GM23338 (cell line): Measurements from ENCODE around the gene PARP3. TPM values are rescaled to one million over a fixed set of nuclear protein-coding genes. Genes with fewer than 3 reads are reported as not detected.

Experiments used
- ATAC-seq: fragments of 200-7000 bp; cut with Tn5 transposase; 3 replicates; pipeline ENCODE4 v1.9.1; 2020
- DNase-seq: peaks from one replicate; pipeline ENCODE4 v3.0.0-alpha.2; 2015; ENCODE audit warnings: low spot score
- H2AFZ ChIP-seq: fragments of 200-600 bp; sonication (generic); 2 replicates; pipeline ENCODE4 v1.8.0; 2016; ENCODE audit warnings: antibody characterized with exemption, mild to moderate bottlenecking, moderate library complexity
- H3F3A ChIP-seq: fragments of 200-600 bp; sonication (generic); replicated peaks from 2 replicates; pipeline ENCODE4 v1.8.0; 2017; ENCODE audit warnings: antibody characterized with exemption, mixed run types, low read depth
- H3K27ac ChIP-seq: fragments of 200-600 bp; sonication (generic); 2 replicates; pipeline ENCODE4 v1.6.1; 2016; ENCODE audit warnings: low read depth
- H3K27me3 ChIP-seq: fragments of 200-600 bp; sonication (generic); 2 replicates; pipeline ENCODE4 v1.8.0; 2016; ENCODE audit warnings: mild to moderate bottlenecking, mixed run types, moderate library complexity; ENCODE audit not compliant: insufficient read depth
- H3K36me3 ChIP-seq: fragments of 200-600 bp; sonication (generic); 2 replicates; pipeline ENCODE4 v1.8.0; 2016; ENCODE audit warnings: mild to moderate bottlenecking; ENCODE audit not compliant: insufficient read depth
- H3K4me1 ChIP-seq: fragments of 200-600 bp; sonication (generic); 2 replicates; pipeline ENCODE4 v1.8.0; 2016; ENCODE audit warnings: mild to moderate bottlenecking, moderate library complexity; ENCODE audit not compliant: insufficient read depth
- H3K4me2 ChIP-seq: fragments of 200-600 bp; sonication (generic); 2 replicates; pipeline ENCODE4 v1.7.1; 2017; ENCODE audit warnings: mixed run types
- H3K4me3 ChIP-seq: fragments of 200-600 bp; sonication (generic); 2 replicates; pipeline ENCODE4 v1.6.1; 2016; ENCODE audit warnings: mixed run types
- H3K79me2 ChIP-seq: fragments of 200-600 bp; sonication (generic); replicated peaks from 2 replicates; pipeline ENCODE4 v1.8.0; 2017; ENCODE audit warnings: mild to moderate bottlenecking; ENCODE audit not compliant: insufficient read depth
- H3K9me2 ChIP-seq: fragments of 200-600 bp; sonication (generic); 2 replicates; pipeline ENCODE4 v1.8.0; 2017; ENCODE audit not compliant: insufficient read depth
- H4K20me1 ChIP-seq: fragments of 200-600 bp; sonication (generic); replicated peaks from 2 replicates; pipeline ENCODE4 v1.8.0; 2017; ENCODE audit warnings: mild to moderate bottlenecking; ENCODE audit not compliant: insufficient read depth
- H3K27ac Mint-ChIP-seq: 2 replicates; pipeline ENCODE4 v1.8.0; 2020; ENCODE audit warnings: inconsistent platforms, mild to moderate bottlenecking, moderate library complexity, mixed read lengths
- H3K27me3 Mint-ChIP-seq: 3 replicates; pipeline ENCODE4 v1.8.0; 2022; ENCODE audit warnings: low read depth, mild to moderate bottlenecking, moderate library complexity, mixed read lengths, inconsistent platforms; ENCODE audit not compliant: insufficient read depth, poor library complexity
- H3K36me3 Mint-ChIP-seq: 3 replicates; pipeline ENCODE4 v1.8.0; 2021; ENCODE audit warnings: low read depth, mild to moderate bottlenecking, inconsistent platforms, moderate library complexity, mixed read lengths
- H3K4me1 Mint-ChIP-seq: 3 replicates; pipeline ENCODE4 v1.8.0; 2020; ENCODE audit warnings: mild to moderate bottlenecking, inconsistent platforms, mixed read lengths
- H3K4me3 Mint-ChIP-seq: 3 replicates; pipeline ENCODE4 v1.8.0; 2021; ENCODE audit warnings: moderate library complexity, mild to moderate bottlenecking, inconsistent platforms, mixed read lengths
- H3K9me3 Mint-ChIP-seq: 3 replicates; pipeline ENCODE4 v1.8.0; 2020; ENCODE audit warnings: moderate library complexity, mild to moderate bottlenecking, inconsistent platforms, mixed read lengths
- CREB1 ChIP-seq: fragments of 250-450 bp; sonication (Bioruptor Pico); IDR thresholded peaks from 2 replicates; pipeline ENCODE4 v1.5.0; 2020; ENCODE audit warnings: low read depth, mild to moderate bottlenecking, moderate library complexity
- EZH2 ChIP-seq: fragments of 200-600 bp; sonication (generic); IDR thresholded peaks from one replicate; pipeline ENCODE4 v1.8.0; 2017; ENCODE audit warnings: antibody characterized with exemption, mild to moderate bottlenecking, low read depth; ENCODE audit not compliant: unreplicated experiment
- EZH2phosphoT487 ChIP-seq: fragments of 200-600 bp; sonication (generic); IDR thresholded peaks from one replicate; pipeline ENCODE4 v1.8.1; 2018; ENCODE audit warnings: antibody characterized with exemption; ENCODE audit not compliant: unreplicated experiment
- JUNB ChIP-seq: IDR thresholded peaks from one replicate; pipeline ENCODE4 v1.6.1; 2016; ENCODE audit warnings: antibody characterized with exemption; ENCODE audit not compliant: unreplicated experiment
- NANOG ChIP-seq: IDR thresholded peaks from 2 replicates; pipeline ENCODE4 v1.6.1; 2016; ENCODE audit warnings: antibody characterized with exemption, borderline replicate concordance
- POLR2AphosphoS5 ChIP-seq: IDR thresholded peaks from 2 replicates; pipeline ENCODE4 v1.6.1; 2016; ENCODE audit warnings: antibody characterized with exemption, low read depth
- STAT1 ChIP-seq: IDR thresholded peaks from one replicate; pipeline ENCODE4 v1.6.1; 2016; ENCODE audit warnings: antibody characterized with exemption; ENCODE audit not compliant: unreplicated experiment
- ZNF114 ChIP-seq: fragments of 250-450 bp; sonication (Bioruptor Pico); IDR thresholded peaks from 2 replicates; pipeline ENCODE4 v1.5.0; 2020; ENCODE audit warnings: mild to moderate bottlenecking, moderate library complexity
- ZNF331 ChIP-seq: fragments of 250-450 bp; sonication (Bioruptor Pico); IDR thresholded peaks from 2 replicates; pipeline ENCODE4 v1.5.0; 2020; ENCODE audit warnings: low read depth, mild to moderate bottlenecking, moderate library complexity
- polyA plus RNA-seq: library from polyadenylated mRNA; unstranded; fragments of >200 nt; fragmentation: Nextera tagmentation; extraction: Ambion mirVana; gene quantifications from 2 replicates; pipeline ENCODE4 v1.2.1, GENCODE V29; 2016
- total RNA-seq: library from RNA; depleted of rRNA; stranded (reverse); fragments of >200 nt; shearing (Covaris generic); gene quantifications from 2 replicates; pipeline ENCODE4 v1.2.3, GENCODE V29; 2014
- TF ChIP-seq, protein P1 (sequence below): IDR thresholded peaks from one replicate; pipeline ENCODE4 v1.6.1; 2018; ENCODE audit warnings: antibody characterized with exemption; ENCODE audit not compliant: unreplicated experiment
- TF ChIP-seq, protein P2 (sequence below): IDR thresholded peaks from 2 replicates; pipeline ENCODE4 v1.6.1; 2016; ENCODE audit warnings: antibody characterized with exemption
- TF ChIP-seq, protein P3 (sequence below), 2 experiments: fragments of 200-600 bp in 1 of 2; sonication (generic) in 1 of 2; conservative IDR thresholded peaks; 2 replicates each; pipeline versions ENCODE4 v1.5.1 to v1.6.1; 2016 to 2017; ENCODE audit warnings: antibody characterized with exemption in 2 of 2, low read depth in 2 of 2, mild to moderate bottlenecking in 2 of 2, moderate library complexity in 1 of 2

PARP3 gene
- total and polyA plus RNA-seq, 2 experiments from 2014 or later: 0.76 to 1.1 TPM

DNA sequence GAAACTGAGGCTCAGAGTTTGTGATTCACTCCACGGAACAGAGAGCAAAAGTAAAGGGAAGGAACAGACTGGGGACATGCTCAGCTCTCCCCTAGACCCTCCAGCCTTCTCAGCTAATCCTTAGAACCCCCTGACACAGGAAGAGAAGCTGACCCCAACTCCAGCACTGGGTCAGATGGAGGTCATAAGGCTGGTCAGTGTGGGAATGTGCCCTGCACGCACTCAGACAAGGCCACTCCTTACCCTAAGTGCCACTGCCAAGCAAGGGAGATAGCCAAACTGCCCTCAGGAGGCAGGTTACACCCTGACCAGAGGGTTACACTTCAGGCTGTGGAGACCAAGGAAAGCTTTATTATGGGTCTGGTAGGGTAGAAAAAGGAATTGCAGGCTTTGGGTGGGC, 52.4 kb downstream of the PARP3 start (continued):
- TF ChIP-seq POLR2AphosphoS5 (no peak; the same call in 1 of the 2 replicates), CREB1 (CRISPR knock-in tag) (no peak), STAT1 (no peak), ZNF331 (CRISPR knock-in tag) (no peak), NANOG (no peak), EZH2 (no peak), EZH2phosphoT487 (no peak), JUNB (no peak)
- TF ChIP-seq, protein P1, sequence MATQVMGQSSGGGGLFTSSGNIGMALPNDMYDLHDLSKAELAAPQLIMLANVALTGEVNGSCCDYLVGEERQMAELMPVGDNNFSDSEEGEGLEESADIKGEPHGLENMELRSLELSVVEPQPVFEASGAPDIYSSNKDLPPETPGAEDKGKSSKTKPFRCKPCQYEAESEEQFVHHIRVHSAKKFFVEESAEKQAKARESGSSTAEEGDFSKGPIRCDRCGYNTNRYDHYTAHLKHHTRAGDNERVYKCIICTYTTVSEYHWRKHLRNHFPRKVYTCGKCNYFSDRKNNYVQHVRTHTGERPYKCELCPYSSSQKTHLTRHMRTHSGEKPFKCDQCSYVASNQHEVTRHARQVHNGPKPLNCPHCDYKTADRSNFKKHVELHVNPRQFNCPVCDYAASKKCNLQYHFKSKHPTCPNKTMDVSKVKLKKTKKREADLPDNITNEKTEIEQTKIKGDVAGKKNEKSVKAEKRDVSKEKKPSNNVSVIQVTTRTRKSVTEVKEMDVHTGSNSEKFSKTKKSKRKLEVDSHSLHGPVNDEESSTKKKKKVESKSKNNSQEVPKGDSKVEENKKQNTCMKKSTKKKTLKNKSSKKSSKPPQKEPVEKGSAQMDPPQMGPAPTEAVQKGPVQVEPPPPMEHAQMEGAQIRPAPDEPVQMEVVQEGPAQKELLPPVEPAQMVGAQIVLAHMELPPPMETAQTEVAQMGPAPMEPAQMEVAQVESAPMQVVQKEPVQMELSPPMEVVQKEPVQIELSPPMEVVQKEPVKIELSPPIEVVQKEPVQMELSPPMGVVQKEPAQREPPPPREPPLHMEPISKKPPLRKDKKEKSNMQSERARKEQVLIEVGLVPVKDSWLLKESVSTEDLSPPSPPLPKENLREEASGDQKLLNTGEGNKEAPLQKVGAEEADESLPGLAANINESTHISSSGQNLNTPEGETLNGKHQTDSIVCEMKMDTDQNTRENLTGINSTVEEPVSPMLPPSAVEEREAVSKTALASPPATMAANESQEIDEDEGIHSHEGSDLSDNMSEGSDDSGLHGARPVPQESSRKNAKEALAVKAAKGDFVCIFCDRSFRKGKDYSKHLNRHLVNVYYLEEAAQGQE: no peak
- TF ChIP-seq, protein P2, sequence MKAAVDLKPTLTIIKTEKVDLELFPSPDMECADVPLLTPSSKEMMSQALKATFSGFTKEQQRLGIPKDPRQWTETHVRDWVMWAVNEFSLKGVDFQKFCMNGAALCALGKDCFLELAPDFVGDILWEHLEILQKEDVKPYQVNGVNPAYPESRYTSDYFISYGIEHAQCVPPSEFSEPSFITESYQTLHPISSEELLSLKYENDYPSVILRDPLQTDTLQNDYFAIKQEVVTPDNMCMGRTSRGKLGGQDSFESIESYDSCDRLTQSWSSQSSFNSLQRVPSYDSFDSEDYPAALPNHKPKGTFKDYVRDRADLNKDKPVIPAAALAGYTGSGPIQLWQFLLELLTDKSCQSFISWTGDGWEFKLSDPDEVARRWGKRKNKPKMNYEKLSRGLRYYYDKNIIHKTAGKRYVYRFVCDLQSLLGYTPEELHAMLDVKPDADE: no peak

DNA sequence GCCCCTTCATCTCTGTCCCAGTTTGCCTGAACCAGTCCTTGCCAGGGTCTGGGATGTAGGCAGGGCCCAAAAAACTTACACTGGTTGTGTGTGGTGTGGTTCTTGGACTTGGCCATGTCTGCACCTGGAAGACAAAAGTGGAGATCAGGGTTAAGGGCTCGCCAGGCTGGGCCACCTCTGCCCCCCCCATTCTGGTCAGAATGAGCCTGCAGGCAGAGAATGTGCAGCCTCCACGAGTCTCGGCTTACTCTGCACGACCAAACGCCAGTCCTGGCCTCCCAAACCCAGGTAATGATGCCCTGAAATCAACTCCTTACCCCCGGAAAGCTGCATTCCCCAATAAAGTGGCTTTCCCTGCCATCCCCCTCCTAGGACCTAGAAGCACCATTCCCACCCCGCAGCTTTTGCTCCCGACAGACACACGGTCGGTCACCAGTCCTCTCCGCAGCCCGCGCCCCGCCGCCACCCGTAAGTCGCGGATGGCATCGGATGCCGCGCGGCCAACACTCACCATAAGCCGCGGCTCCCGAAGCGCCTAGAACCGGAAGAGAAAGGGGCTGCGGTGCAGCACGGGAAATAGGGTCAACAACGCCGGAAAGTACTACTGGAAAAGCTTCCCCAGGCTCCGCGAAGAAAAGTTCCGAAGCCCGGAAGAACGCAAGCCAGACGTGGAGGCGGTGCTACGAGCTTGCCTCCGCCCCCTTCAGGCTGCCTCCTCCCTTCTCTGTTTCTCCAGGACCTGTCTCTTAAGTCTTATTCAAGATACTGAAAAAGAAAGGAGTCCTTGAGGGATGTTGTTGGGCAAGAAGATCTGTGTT, 53.4 kb downstream of the PARP3 start, which contains the start of gene RPL29:
RPL29 (minus strand) TSS at position 550 of the 818 bp plus-strand sequence; CDS start at position 116, 434 bp downstream.
- Histone ChIP-seq H4K20me1 (peaks cover 12% of the 10 kb centered on the region; the same call in 1 of the 2 replicates), H3K27ac (peak within 1 kb of the TSS; percentile 92), H3K4me1 (peaks cover 25% of the 10 kb centered on the region), H3K36me3 (peaks cover 28% of the 10 kb centered on the region), H3K4me3 (peak within 1 kb of the TSS; percentile 94), H2AFZ (no peak within 1 kb of the TSS), H3K79me2 (peaks cover 18% of the 10 kb centered on the region), H3K27me3 (no peaks in the 10 kb centered on the region), H3F3A (peaks cover 43% of the 10 kb centered on the region), H3K9me2 (no peaks in the 10 kb centered on the region), H3K4me2 (peak within 1 kb of the TSS; percentile 100)
- Mint-ChIP-seq H3K4me1 (peaks cover 31% of the 10 kb centered on the region), H3K4me3 (peak within 1 kb of the TSS; percentile 100), H3K27ac (peak within 1 kb of the TSS; percentile 100), H3K27me3 (peaks cover 22% of the 10 kb centered on the region), H3K9me3 (peaks cover 4% of the 10 kb centered on the region; the same call in 1 of the 3 replicates), H3K36me3 (peaks cover 49% of the 10 kb centered on the region)
- DNase-seq (peak; percentile 97), ATAC-seq (peak; percentile 86)
- TF ChIP-seq, protein P3, sequence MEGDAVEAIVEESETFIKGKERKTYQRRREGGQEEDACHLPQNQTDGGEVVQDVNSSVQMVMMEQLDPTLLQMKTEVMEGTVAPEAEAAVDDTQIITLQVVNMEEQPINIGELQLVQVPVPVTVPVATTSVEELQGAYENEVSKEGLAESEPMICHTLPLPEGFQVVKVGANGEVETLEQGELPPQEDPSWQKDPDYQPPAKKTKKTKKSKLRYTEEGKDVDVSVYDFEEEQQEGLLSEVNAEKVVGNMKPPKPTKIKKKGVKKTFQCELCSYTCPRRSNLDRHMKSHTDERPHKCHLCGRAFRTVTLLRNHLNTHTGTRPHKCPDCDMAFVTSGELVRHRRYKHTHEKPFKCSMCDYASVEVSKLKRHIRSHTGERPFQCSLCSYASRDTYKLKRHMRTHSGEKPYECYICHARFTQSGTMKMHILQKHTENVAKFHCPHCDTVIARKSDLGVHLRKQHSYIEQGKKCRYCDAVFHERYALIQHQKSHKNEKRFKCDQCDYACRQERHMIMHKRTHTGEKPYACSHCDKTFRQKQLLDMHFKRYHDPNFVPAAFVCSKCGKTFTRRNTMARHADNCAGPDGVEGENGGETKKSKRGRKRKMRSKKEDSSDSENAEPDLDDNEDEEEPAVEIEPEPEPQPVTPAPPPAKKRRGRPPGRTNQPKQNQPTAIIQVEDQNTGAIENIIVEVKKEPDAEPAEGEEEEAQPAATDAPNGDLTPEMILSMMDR (conservative IDR thresholded peaks at IDR 0.05; ENCODE audit: low read depth in 2 of 2): no peak
- no peak for TF ChIP-seq ZNF114 (CRISPR knock-in tag)
- no peak for TF ChIP-seq STAT1
- TF ChIP-seq EZH2phosphoT487: no peak
- no peak for TF ChIP-seq NANOG
- no peak for TF ChIP-seq EZH2
- no peak for TF ChIP-seq ZNF331 (CRISPR knock-in tag)
- TF ChIP-seq POLR2AphosphoS5: peak; percentile 98
- TF ChIP-seq, protein P1: peak; percentile 31
- TF ChIP-seq CREB1 (CRISPR knock-in tag): peak; percentile 82
- TF ChIP-seq, protein P2: peak; percentile 94
